HPDE6-E6E7 (cell line): Measurements from ENCODE around the gene DAAM2.
A peak's percentile ranks its signal among the peaks of the same experiment; 100 is the strongest.

Experiments used
- DNase-seq: peaks from one replicate; pipeline ENCODE4 v3.0.0; 2011; ENCODE audit warnings: missing footprints; ENCODE audit errors: extremely low spot score

DAAM2 gene

GRCh38 chr6:39887692-39888450, 95.7 kb downstream of the DAAM2 start:
- DNase-seq: no peak

- DNase-seq: no peak
These were observed 97.1 kb downstream of the DAAM2 start for GRCh38 chr6:39889229-39889628.

GRCh38 chr6:39891353-39891752, 99.2 kb downstream of the DAAM2 start:
- no peak for DNase-seq

DNA sequence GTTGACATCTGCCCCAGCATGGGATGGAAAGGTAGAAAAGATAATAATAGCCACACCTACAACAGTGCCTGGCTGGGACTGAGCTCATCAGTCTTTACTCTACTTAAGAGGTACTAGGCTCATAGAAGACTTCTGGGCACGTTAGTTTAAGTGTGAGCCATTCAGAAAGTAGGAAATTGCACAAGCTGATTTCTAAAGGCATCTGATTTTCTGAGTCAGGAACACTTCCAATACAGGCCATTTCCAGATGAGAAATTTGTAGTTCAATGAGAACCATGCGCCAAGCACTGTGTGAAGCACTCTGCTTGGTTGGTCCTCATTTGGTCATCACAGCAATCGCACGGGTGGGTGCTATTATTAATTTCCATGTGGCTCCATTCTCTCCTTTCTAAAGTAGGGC, 99.8 kb downstream of the DAAM2 start:
- DNase-seq: no peak

GRCh38 chr6:39892490-39893129, 100.4 kb downstream of the DAAM2 start:
- DNase-seq: peak; percentile 10

GRCh38 chr6:39893286-39893685, 101.1 kb downstream of the DAAM2 start:
- no peak for DNase-seq

DNA sequence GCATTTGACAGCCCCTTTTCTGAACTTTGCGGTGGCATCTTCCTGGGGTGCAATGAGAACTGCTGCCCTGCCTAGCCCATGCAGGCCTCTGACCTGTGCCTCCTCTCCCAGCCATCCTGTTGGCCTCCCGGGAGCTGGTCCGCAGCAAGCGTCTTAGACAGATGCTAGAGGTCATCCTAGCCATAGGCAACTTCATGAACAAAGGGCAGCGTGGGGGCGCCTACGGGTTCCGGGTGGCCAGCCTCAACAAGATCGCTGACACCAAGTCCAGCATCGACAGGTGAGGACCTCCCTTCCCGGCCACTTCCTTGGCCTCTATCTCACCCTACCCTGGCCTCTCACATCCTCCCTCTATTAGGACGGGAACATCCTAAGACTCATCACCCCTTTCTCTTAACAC, 104.5 kb downstream of the DAAM2 start:
- no peak for DNase-seq

DNA sequence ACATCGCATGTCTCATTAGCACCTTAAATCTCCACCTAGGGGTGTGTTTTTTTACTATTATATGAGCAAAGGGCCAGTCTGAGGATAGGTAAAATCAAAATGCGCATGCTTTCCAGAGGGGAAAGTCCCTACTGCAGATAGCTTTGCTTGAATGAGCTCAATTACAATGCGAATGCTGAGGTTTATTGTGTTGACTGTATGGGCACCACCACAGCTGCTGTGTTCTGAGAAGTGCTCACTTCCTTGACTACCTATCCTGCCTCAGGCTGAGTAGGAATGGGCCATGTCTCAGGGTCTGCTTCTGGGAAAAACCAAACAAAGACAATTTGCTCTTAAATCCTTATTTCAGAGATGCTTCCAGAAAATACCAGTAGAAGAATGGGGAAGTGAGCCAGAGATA, 105.5 kb downstream of the DAAM2 start:
- no peak for DNase-seq

DNA sequence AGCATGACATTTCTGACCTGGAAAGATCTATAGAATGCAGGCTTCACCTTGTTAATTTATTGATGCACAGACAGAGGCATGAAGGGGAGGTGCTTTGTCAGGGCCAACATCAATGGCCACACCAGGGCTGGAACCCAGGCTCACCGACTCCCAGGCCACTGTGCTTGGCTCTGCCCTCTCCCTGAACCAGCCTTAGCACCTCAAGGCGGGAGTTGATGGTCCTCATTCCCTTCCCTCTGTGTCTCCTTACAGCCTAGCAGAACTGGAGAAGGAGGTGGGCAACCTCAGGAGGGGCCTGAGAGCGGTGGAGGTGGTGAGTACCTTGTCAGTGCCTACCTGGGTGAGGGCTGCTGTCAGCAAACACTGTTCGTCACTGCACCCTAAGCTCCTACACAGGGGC, 106.4 kb downstream of the DAAM2 start:
- DNase-seq: no peak

GRCh38 chr6:39899554-39900295, 107.5 kb downstream of the DAAM2 start:
- DNase-seq: no peak

- DNase-seq: no peak
These were observed 109.0 kb downstream of the DAAM2 start for GRCh38 chr6:39901116-39901655.

GRCh38 chr6:39901670-39902069, 109.5 kb downstream of the DAAM2 start:
- no peak for DNase-seq

DNA sequence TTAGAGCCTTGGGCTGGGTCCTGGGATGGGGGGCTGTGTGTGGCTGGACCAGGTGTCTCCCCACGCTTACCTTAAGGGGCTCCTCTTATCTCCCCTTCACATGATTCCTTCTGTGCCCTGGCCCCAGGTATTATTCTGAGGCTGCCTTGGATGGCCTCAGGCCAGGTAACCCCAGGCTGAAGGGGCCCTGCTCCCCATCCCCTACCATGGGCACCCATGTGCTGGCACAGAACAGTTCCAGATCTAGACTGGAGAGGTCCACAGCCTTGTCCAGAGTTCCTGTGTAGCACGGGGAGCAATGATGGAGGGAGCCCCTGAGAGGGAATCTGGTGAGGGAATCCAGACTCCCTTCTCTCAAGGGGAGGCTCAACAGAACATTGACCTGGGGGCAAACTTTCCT, 110.0 kb downstream of the DAAM2 start:
- no peak for DNase-seq

- DNase-seq: no peak
These were observed 110.8 kb downstream of the DAAM2 start for GRCh38 chr6:39902786-39903465.

DNA sequence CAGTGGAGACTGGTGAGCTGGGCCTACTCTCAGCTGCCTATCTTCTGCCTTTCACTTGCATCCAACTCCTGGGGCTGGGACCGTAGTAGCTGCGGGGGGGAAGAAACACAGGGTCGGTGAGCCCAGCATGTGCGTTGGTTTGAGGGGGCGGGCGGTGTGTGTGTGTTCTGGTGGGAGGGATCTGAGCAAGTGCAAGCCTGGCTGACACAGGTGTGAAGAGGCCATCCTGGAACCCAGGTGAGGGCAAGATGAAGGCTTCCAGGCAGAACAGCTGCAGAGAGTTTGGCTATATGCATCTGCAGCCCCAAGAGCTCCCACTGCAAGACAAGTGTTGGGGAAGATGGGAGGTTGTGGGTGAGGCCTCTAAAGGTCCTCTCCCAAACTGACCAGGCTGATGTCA, 111.5 kb downstream of the DAAM2 start:
- no peak for DNase-seq

DNA sequence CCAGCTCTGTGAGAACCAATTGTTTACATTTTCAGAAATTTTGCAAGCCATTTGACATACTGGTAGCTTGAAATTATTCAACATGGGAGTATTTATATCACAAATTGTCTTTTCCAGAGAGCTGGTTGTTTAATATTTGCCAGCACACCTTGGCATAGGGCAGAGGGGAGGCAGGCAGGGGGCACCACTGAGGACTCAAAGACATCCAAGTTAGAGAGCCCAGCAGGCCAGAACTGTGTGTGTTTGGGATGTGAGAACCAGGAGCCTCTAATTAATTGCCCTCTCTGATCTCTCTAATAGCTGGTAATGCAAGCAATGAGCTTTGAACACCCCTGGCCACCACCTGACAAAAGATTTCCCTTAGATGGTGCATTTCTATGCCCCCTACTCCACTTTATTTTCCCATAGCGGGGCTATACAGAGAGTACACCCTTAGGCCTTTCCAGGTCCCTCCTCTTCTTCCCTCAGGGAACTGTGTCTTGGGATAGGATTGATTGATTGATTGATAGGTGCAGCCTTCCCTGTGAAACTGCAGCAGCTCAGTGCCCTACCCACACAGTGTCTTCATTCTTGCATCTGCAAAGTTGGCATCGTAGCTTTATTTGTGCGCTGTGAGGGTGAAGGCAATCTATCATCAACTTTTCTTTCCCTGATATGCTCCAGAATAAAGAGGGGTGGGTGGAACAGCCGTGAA, 112.9 kb downstream of the DAAM2 start:
- no peak for DNase-seq

DNA sequence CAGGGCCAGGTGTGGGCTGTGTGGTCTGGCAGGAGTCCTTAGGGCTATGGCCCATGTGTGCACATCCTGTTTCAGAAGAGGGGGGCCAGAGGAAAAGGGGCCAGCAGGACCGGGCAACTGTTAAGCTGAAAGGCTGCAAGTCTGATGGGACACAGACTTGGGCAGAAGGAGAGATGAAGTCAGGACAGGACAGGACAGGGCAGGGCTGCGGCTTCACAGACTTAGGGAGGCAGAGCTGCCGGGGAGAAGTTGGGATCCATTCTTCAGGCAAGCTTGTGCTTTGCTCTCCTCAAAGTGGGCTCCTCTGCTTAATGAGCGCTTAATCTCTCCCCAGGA, 113.4 kb downstream of the DAAM2 start:
- no peak for DNase-seq

DNA sequence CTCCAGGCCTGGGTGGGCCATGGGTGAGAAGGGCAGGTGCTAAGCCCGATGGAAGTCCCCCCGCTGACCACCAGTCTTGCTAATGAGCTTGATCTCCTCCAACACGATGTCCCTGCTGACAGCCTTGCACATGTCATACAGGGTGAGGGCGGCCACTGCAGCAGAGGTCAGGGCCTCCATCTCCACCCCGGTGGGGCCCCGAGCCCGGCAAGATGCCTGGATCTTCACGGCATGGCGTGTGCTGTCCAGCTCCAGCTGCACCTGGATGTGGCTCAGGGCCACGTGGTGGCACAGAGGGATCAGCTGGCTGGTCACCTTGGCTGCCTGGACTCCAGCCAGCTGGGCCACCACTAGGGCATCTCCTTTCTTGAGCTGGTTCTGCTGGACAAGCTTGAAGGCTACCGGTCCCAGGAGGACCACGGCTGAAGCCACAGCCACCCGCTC, 114.2 kb downstream of the DAAM2 start:
- no peak for DNase-seq

DNA sequence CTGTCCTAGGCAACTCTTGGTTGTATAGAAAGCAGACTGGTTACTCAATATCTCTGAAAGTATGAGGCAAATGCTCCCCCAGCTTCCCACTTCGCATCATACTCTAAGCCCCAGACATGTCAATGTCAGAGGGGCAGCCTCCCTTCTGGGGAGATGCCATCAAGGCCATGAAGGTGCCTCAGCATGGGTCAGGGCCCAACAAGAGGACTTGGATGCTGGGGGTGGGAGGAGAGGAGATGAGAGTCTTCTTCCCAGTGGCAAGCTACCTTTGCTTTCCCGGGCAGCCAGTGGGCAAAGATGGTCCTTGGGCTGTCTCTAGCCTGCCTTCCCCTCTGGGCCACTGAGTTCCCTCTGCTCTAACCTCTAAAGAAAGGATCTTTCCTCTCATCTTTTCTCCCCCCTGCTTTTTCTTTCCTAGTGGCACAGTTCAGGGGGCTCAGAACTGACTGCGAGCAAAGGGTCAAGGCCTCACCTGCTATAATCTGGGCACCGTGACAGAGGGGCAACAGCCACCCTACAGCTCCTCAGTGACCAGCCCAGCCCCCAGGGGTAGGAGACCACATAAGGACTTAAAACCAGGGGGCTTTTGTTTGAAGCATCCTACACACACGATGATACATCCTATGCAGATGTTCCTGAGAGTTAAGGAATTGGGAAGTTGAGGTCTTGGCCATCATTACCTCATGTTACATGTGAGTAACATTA, 115.8 kb downstream of the DAAM2 start:
- no peak for DNase-seq

DNA sequence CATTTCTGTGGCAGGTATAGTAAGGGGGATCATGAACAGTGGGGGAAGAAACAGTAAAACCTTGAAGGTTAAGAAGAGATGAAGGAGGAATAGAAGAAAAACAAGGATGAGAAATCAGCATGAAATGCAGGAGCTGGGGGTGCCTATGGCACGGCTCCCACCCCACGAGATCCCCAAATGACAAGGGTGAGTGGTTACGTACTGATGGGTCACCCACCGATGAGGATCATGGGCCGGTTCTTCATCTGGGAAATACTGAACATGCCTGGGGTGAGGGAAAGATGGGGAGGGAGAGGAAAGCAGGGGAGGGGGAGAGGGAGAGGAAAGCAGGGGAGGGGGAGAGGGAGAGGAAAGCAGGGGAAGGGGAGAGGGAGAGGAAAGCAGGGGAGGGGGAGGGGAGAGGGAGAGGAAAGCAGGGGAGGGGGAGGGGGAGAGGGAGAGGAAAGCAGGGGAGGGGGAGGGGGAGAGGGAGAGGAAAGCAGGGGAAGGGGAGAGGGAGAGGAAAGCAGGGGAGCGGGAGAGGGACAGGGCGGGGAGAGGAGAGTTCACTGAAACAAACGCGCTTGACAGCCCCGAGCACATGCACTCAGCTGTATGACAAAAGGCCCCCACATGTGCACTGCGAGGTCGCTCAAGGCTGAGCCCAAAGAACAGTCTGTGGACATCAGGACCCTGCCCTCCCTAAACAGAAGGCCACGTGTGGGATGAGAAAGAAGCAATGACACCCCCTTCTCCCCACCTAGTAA, 116.8 kb downstream of the DAAM2 start:
- no peak for DNase-seq
